WTC11 (cell line): ENCODE results near the gene PPCDC. TPM values are rescaled to one million over a fixed set of nuclear protein-coding genes. Genes with fewer than 3 reads are reported as not detected.

ENCODE experiments used
- ATAC-seq: fragments of 200-7000 bp; cut with Tn5 transposase; 2 replicates; pipeline ENCODE4 v1.10.0; 2021; ENCODE audit warnings: mild to moderate bottlenecking, moderate library complexity
- CTCF ChIA-PET: fragments of 300-600 bp; sonication (Branson Sonifier 250); formaldehyde crosslinking; loops from one replicate; lab custom pipeline; 2021; ENCODE audit warnings: antibody characterized with exemption; lab: Charles Lee
- POLR2A ChIA-PET: fragments of 350-600 bp; sonication (Branson Sonifier 250); formaldehyde crosslinking; loops from one replicate; lab custom pipeline; 2021; ENCODE audit warnings: antibody characterized with exemption; lab: Charles Lee
- DNase-seq: peaks from one replicate; pipeline ENCODE4 v3.0.0; 2021; ENCODE audit warnings: low spot score
- H3K27ac Mint-ChIP-seq: 2 replicates; pipeline ENCODE4 v1.8.0; 2021; ENCODE audit warnings: mixed read lengths
- H3K27me3 Mint-ChIP-seq: 2 replicates; pipeline ENCODE4 v1.8.0; 2021; ENCODE audit warnings: low read depth, mild to moderate bottlenecking, moderate library complexity, mixed read lengths
- H3K36me3 Mint-ChIP-seq: 2 replicates; pipeline ENCODE4 v1.8.0; 2021; ENCODE audit warnings: mixed read lengths
- H3K4me1 Mint-ChIP-seq: 2 replicates; pipeline ENCODE4 v1.8.0; 2022; ENCODE audit warnings: mixed read lengths
- H3K4me3 Mint-ChIP-seq: 2 replicates; pipeline ENCODE4 v1.8.0; 2021; ENCODE audit warnings: mild to moderate bottlenecking, moderate library complexity, mixed read lengths
- H3K9me3 Mint-ChIP-seq: 2 replicates; pipeline ENCODE4 v1.8.0; 2021; ENCODE audit warnings: mixed read lengths
- CREM ChIP-seq: sonication (generic); formaldehyde crosslinking; IDR thresholded peaks from 2 replicates; pipeline ENCODE4 v1.8.1; 2022; ENCODE audit warnings: mild to moderate bottlenecking, missing genetic modification reagents, moderate library complexity
- ELF4 ChIP-seq: sonication (generic); formaldehyde crosslinking; IDR thresholded peaks from 2 replicates; pipeline ENCODE4 v1.8.1; 2022; ENCODE audit warnings: low read depth, mild to moderate bottlenecking, moderate library complexity, missing genetic modification reagents
- EMX1 ChIP-seq: fragments of 250-450 bp; sonication (Bioruptor Pico); IDR thresholded peaks from 2 replicates; pipeline ENCODE4 v1.8.0; 2021; ENCODE audit warnings: mild to moderate bottlenecking
- SMAD4 ChIP-seq: sonication (generic); formaldehyde crosslinking; IDR thresholded peaks from 2 replicates; pipeline ENCODE4 v1.8.0; 2022; ENCODE audit warnings: mild to moderate bottlenecking, missing genetic modification reagents
- SP1 ChIP-seq: sonication (generic); formaldehyde crosslinking; conservative IDR thresholded peaks from 2 replicates; pipeline ENCODE4 v1.8.1; 2022; ENCODE audit warnings: missing genetic modification reagents
- ZNF671 ChIP-seq: fragments of 250-450 bp; sonication (Bioruptor Pico); IDR thresholded peaks from 2 replicates; pipeline ENCODE4 v1.8.0; 2021; ENCODE audit warnings: mild to moderate bottlenecking
- total RNA-seq: library from RNA; stranded (reverse); gene quantifications from 3 replicates; pipeline ENCODE4 v1.2.3, GENCODE V29; 2021
- TF ChIP-seq, protein P1 (sequence below): sonication (generic); formaldehyde crosslinking; IDR thresholded peaks from 2 replicates; pipeline ENCODE4 v1.8.0; 2023; ENCODE audit warnings: missing genetic modification reagents, mild to moderate bottlenecking, borderline replicate concordance
- TF ChIP-seq, protein P2 (sequence below): sonication (generic); formaldehyde crosslinking; IDR thresholded peaks from 2 replicates; pipeline ENCODE4 v1.8.0; 2023; ENCODE audit warnings: missing genetic modification reagents
- TF ChIP-seq, protein P3 (sequence below): sonication (generic); formaldehyde crosslinking; conservative IDR thresholded peaks from 2 replicates; pipeline ENCODE4 v1.8.1; 2022; ENCODE audit warnings: mild to moderate bottlenecking, missing genetic modification reagents
- TF ChIP-seq, protein P4 (sequence below): sonication (generic); formaldehyde crosslinking; IDR thresholded peaks from 2 replicates; pipeline ENCODE4 v1.8.0; 2023; ENCODE audit warnings: mild to moderate bottlenecking, missing genetic modification reagents
- TF ChIP-seq, protein P5 (sequence below): sonication (generic); formaldehyde crosslinking; IDR thresholded peaks from 2 replicates; pipeline ENCODE4 v1.8.0; 2022; ENCODE audit warnings: mild to moderate bottlenecking, missing genetic modification reagents
- TF ChIP-seq, protein P6 (sequence below): sonication (generic); formaldehyde crosslinking; IDR thresholded peaks from 2 replicates; pipeline ENCODE4 v1.8.1; 2023; ENCODE audit warnings: mild to moderate bottlenecking, missing genetic modification reagents
- TF ChIP-seq, protein P7 (sequence below): fragments of 250-450 bp; sonication (Bioruptor Pico); conservative IDR thresholded peaks from 2 replicates; pipeline ENCODE4 v1.9.0; 2021; ENCODE audit warnings: mild to moderate bottlenecking

Gene PPCDC
- total RNA-seq, 1 experiment from 2014 or later: 30.1 TPM

DNA sequence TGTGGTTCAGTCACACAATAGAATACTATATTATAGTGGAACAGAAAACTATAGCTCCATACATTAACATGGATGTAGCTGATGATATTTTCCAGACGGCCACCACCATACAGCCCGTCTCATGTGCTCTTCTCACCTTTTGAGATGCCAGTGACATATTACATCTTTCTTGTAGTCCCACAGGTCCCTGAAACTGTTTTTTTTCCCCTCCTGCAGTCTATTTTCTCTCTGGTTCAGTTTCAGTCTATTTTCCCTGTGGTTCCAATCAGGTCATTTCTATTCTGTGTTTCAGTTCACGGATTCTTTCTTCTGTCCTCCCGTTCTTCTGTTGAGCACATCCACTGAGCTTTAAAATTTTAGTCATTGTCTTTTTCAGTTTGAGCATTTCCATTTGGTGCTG lies 72.2 kb downstream of the PPCDC start:
- no peak for ATAC-seq
- Mint-ChIP-seq H3K9me3 (peaks cover 6% of the 10 kb centered on the region; the same call in 1 of the 2 replicates), H3K4me1 (no peaks in the 10 kb centered on the region), H3K27me3 (peaks cover 2% of the 10 kb centered on the region; the same call in 1 of the 2 replicates), H3K27ac (no peak overlapping the region), H3K36me3 (no peaks in the 10 kb centered on the region), H3K4me3 (no peak overlapping the region)
- TF ChIP-seq, protein P1, sequence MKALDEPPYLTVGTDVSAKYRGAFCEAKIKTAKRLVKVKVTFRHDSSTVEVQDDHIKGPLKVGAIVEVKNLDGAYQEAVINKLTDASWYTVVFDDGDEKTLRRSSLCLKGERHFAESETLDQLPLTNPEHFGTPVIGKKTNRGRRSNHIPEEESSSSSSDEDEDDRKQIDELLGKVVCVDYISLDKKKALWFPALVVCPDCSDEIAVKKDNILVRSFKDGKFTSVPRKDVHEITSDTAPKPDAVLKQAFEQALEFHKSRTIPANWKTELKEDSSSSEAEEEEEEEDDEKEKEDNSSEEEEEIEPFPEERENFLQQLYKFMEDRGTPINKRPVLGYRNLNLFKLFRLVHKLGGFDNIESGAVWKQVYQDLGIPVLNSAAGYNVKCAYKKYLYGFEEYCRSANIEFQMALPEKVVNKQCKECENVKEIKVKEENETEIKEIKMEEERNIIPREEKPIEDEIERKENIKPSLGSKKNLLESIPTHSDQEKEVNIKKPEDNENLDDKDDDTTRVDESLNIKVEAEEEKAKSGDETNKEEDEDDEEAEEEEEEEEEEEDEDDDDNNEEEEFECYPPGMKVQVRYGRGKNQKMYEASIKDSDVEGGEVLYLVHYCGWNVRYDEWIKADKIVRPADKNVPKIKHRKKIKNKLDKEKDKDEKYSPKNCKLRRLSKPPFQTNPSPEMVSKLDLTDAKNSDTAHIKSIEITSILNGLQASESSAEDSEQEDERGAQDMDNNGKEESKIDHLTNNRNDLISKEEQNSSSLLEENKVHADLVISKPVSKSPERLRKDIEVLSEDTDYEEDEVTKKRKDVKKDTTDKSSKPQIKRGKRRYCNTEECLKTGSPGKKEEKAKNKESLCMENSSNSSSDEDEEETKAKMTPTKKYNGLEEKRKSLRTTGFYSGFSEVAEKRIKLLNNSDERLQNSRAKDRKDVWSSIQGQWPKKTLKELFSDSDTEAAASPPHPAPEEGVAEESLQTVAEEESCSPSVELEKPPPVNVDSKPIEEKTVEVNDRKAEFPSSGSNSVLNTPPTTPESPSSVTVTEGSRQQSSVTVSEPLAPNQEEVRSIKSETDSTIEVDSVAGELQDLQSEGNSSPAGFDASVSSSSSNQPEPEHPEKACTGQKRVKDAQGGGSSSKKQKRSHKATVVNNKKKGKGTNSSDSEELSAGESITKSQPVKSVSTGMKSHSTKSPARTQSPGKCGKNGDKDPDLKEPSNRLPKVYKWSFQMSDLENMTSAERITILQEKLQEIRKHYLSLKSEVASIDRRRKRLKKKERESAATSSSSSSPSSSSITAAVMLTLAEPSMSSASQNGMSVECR (CRISPR knock-in tag): no peak
- TF ChIP-seq ZNF671 (CRISPR knock-in tag): no peak
- no peak for TF ChIP-seq ELF4 (CRISPR knock-in tag)
- TF ChIP-seq, protein P2, sequence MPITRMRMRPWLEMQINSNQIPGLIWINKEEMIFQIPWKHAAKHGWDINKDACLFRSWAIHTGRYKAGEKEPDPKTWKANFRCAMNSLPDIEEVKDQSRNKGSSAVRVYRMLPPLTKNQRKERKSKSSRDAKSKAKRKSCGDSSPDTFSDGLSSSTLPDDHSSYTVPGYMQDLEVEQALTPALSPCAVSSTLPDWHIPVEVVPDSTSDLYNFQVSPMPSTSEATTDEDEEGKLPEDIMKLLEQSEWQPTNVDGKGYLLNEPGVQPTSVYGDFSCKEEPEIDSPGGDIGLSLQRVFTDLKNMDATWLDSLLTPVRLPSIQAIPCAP (CRISPR knock-in tag): no peak
- no peak for DNase-seq
- CTCF ChIA-PET: no interaction called here
- POLR2A ChIA-PET: no interaction called here

DNA sequence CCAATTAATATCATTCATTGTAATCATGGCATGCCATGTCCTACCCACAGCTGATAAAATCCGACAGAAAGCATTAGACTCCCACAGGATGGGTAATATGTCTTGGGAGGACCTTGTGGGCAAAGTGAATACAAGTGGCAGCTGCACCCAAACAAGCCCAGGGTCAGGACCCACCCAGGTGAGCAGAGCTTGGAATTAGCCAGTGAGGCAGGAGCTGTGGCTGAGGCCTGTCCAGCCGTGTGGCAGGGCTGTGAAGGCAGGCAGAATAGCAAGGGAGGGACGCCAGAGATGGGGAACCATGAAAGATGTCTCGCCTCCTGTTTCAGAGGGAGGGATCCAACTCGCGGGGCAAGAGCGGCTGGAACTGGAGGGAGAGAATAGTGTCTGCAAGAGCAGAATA lies 74.5 kb downstream of the PPCDC start:
- ChIA-PET POLR2A (no interaction called here), CTCF (interaction anchor here (0.9 to 1.6 kb wide), 2 partner anchors 68 to 104 kb away, joined by 3 to 5 read pairs; partner anchors contain the start of gene C15orf39)
- H3K4me3 Mint-ChIP-seq: no peak overlapping the region
- no peak for DNase-seq
- no peak for ATAC-seq
- H3K4me1 Mint-ChIP-seq: no peaks in the 10 kb centered on the region
- H3K9me3 Mint-ChIP-seq: peaks cover 6% of the 10 kb centered on the region; the same call in 1 of the 2 replicates
- peaks cover 2% of the 10 kb centered on the region; the same call in 1 of the 2 replicates for H3K27me3 Mint-ChIP-seq
- H3K27ac Mint-ChIP-seq: no peak overlapping the region
- no peaks in the 10 kb centered on the region for H3K36me3 Mint-ChIP-seq
- TF ChIP-seq, protein P3, sequence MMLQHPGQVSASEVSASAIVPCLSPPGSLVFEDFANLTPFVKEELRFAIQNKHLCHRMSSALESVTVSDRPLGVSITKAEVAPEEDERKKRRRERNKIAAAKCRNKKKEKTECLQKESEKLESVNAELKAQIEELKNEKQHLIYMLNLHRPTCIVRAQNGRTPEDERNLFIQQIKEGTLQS (CRISPR knock-in tag): no peak
- no peak for TF ChIP-seq SMAD4
- TF ChIP-seq ELF4 (CRISPR knock-in tag): no peak
- no peak for TF ChIP-seq EMX1 (CRISPR knock-in tag)
- TF ChIP-seq, protein P1 (CRISPR knock-in tag): no peak
- TF ChIP-seq, protein P4, sequence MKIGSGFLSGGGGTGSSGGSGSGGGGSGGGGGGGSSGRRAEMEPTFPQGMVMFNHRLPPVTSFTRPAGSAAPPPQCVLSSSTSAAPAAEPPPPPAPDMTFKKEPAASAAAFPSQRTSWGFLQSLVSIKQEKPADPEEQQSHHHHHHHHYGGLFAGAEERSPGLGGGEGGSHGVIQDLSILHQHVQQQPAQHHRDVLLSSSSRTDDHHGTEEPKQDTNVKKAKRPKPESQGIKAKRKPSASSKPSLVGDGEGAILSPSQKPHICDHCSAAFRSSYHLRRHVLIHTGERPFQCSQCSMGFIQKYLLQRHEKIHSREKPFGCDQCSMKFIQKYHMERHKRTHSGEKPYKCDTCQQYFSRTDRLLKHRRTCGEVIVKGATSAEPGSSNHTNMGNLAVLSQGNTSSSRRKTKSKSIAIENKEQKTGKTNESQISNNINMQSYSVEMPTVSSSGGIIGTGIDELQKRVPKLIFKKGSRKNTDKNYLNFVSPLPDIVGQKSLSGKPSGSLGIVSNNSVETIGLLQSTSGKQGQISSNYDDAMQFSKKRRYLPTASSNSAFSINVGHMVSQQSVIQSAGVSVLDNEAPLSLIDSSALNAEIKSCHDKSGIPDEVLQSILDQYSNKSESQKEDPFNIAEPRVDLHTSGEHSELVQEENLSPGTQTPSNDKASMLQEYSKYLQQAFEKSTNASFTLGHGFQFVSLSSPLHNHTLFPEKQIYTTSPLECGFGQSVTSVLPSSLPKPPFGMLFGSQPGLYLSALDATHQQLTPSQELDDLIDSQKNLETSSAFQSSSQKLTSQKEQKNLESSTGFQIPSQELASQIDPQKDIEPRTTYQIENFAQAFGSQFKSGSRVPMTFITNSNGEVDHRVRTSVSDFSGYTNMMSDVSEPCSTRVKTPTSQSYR (CRISPR knock-in tag): no peak
- TF ChIP-seq, protein P5, sequence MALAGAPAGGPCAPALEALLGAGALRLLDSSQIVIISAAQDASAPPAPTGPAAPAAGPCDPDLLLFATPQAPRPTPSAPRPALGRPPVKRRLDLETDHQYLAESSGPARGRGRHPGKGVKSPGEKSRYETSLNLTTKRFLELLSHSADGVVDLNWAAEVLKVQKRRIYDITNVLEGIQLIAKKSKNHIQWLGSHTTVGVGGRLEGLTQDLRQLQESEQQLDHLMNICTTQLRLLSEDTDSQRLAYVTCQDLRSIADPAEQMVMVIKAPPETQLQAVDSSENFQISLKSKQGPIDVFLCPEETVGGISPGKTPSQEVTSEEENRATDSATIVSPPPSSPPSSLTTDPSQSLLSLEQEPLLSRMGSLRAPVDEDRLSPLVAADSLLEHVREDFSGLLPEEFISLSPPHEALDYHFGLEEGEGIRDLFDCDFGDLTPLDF (CRISPR knock-in tag): no peak
- TF ChIP-seq, protein P6, sequence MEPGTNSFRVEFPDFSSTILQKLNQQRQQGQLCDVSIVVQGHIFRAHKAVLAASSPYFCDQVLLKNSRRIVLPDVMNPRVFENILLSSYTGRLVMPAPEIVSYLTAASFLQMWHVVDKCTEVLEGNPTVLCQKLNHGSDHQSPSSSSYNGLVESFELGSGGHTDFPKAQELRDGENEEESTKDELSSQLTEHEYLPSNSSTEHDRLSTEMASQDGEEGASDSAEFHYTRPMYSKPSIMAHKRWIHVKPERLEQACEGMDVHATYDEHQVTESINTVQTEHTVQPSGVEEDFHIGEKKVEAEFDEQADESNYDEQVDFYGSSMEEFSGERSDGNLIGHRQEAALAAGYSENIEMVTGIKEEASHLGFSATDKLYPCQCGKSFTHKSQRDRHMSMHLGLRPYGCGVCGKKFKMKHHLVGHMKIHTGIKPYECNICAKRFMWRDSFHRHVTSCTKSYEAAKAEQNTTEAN (CRISPR knock-in tag): no peak
- TF ChIP-seq, protein P7, sequence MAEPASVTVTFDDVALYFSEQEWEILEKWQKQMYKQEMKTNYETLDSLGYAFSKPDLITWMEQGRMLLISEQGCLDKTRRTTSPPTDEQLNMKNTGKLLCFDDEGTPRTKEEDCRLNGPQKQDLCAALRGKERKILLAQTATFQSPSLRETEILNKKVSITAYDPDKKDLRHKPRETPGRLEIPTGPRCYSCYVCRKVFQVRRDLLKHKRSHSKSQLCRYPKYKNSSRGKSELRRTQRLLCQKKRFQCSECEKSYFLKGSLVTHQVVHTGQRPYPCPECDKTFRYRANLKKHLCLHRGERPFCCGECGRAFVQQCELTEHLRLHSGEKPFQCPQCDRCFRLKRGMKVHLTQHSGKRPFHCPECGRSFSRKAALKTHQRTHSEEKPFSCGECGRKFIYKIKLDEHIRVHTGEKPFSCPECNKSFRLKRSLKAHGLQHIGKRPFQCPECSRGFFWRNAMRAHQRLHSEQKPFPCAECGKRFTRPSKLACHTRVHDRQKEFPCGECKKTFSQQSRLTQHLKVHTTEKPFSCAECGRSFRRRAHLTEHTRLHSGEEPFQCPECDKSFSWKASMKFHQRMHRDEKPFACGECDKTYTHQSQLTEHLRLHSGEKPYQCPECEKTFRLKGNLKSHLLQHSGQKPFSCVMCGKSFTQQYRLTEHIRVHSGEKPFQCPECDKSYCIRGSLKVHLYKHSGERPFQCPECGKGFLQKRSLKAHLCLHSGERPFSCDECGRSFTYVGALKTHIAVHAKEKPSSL (CRISPR knock-in tag): no peak
- TF ChIP-seq SP1 (CRISPR knock-in tag): no peak
- TF ChIP-seq CREM (CRISPR knock-in tag): no peak
